Type B pancreatic cell (in vitro differentiated cells): ENCODE measurements around the gene COA8. TPM values are rescaled to one million over a fixed set of nuclear protein-coding genes. Genes with fewer than 3 reads are reported as not detected.
A peak's percentile ranks its signal among the peaks of the same experiment; 100 is the strongest.

Experiments
- DNase-seq: peaks from one replicate; pipeline ENCODE4 v3.0.0; 2021; ENCODE audit warnings: mixed read lengths; ENCODE audit not compliant: unreplicated experiment; ENCODE audit errors: extremely low spot score
- H3K27ac Mint-ChIP-seq: 2 replicates; pipeline ENCODE4 v1.8.0; 2021; ENCODE audit warnings: mild to moderate bottlenecking, mixed read lengths
- H3K27me3 Mint-ChIP-seq: 2 replicates; pipeline ENCODE4 v1.8.0; 2021; ENCODE audit warnings: mixed read lengths
- H3K36me3 Mint-ChIP-seq: 2 replicates; pipeline ENCODE4 v1.8.0; 2021; ENCODE audit warnings: mixed read lengths
- H3K4me1 Mint-ChIP-seq: one replicate; pipeline ENCODE4 v1.8.0; 2021; ENCODE audit warnings: mixed read lengths; ENCODE audit not compliant: unreplicated experiment
- H3K4me3 Mint-ChIP-seq: 2 replicates; pipeline ENCODE4 v1.8.0; 2021; ENCODE audit warnings: mild to moderate bottlenecking, mixed read lengths
- H3K9me3 Mint-ChIP-seq: 2 replicates; pipeline ENCODE4 v1.8.0; 2021; ENCODE audit warnings: mixed read lengths
- total RNA-seq: library from RNA; stranded (reverse); gene quantifications from 2 replicates; pipeline ENCODE4 v1.2.1, GENCODE V29; 2021; ENCODE audit warnings: low replicate concordance
- TF ChIP-seq, protein P1 (sequence below): fragments of 200-600 bp; sonication (generic); conservative IDR thresholded peaks from 2 replicates; pipeline ENCODE4 v1.5.0; 2021; ENCODE audit warnings: antibody characterized with exemption, mild to moderate bottlenecking

Gene COA8
- total RNA-seq, 1 donor from 2014 or later: 42.5 TPM

DNA sequence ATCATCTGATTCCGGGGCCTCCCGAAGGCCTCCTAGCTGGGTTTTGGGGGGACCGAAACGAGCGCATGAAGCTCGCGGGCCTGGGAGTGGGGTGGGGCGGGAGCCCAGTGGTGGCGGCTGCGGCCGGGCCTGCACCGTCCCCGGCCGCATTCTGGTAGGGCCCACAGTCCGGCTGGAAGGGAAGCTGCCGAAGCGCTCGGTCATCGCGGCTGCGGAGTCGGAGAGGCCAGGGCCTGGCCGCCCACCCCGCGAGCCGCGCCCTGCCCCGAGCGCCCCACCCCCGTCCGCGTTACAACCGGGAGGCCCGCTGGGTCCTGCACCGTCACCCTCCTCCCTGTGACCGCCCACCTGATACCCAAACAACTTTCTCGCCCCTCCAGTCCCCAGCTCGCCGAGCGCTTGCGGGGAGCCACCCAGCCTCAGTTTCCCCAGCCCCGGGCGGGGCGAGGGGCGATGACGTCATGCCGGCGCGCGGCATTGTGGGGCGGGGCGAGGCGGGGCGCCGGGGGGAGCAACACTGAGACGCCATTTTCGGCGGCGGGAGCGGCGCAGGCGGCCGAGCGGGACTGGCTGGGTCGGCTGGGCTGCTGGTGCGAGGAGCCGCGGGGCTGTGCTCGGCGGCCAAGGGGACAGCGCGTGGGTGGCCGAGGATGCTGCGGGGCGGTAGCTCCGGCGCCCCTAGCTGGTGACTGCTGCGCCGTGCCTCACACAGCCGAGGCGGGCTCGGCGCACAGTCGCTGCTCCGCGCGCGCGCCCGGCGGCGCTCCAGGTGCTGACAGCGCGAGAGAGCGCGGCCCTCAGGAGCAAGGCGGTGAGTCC lies 66.1 kb downstream of the COA8 start, which contains the start of gene KLC1:
TSS of gene KLC1 (plus strand) at position 528 of the 819 bp plus-strand sequence. CDS start 25,354 bp downstream, outside the sequence.
- H3K27ac Mint-ChIP-seq: peak within 1 kb of the TSS; percentile 88
- peaks cover 3% of the 10 kb centered on the region for H3K27me3 Mint-ChIP-seq
- H3K36me3 Mint-ChIP-seq: peaks cover 5% of the 10 kb centered on the region
- TF ChIP-seq, protein P1, sequence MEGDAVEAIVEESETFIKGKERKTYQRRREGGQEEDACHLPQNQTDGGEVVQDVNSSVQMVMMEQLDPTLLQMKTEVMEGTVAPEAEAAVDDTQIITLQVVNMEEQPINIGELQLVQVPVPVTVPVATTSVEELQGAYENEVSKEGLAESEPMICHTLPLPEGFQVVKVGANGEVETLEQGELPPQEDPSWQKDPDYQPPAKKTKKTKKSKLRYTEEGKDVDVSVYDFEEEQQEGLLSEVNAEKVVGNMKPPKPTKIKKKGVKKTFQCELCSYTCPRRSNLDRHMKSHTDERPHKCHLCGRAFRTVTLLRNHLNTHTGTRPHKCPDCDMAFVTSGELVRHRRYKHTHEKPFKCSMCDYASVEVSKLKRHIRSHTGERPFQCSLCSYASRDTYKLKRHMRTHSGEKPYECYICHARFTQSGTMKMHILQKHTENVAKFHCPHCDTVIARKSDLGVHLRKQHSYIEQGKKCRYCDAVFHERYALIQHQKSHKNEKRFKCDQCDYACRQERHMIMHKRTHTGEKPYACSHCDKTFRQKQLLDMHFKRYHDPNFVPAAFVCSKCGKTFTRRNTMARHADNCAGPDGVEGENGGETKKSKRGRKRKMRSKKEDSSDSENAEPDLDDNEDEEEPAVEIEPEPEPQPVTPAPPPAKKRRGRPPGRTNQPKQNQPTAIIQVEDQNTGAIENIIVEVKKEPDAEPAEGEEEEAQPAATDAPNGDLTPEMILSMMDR: peak; percentile 12
- H3K4me3 Mint-ChIP-seq: peak within 1 kb of the TSS; percentile 93
- H3K4me1 Mint-ChIP-seq: peaks cover 8% of the 10 kb centered on the region
- peak; percentile 90 for DNase-seq
- H3K9me3 Mint-ChIP-seq: no peaks in the 10 kb centered on the region

DNA sequence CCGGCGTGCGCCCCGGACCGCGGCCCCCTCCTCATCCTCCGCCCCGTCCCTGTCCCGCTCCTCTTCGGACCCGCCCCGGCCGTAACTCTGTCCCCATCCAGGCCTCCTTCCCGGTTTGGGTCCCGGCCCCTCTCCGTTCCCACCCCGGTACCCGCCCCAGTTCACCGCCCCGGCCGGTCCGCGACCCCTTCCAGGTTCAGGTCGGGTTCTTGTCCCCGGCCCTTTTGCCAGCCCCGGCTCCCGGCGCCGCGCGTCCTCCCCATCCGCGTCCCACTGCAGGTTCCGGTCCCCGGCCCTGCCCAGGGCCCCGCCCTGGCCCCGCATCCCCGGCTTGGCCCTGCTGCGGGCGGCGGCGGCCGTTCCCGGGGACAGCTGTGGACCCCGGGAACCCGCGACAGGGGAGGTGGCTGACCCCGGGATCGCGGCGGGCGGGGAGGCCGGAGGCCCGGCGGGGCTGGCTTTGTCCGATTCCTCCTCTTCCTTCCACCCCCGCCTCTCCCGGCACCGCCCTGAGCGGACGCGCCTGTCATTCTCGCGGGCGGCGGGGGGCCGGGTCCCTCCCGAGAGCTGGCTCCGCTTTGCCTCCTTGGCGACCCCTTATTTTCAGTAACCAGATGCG lies 66.9 kb downstream of the COA8 start:
- Mint-ChIP-seq H3K4me3 (peak overlapping the region; percentile 93), H3K27ac (peak overlapping the region; percentile 88), H3K36me3 (peaks cover 9% of the 10 kb centered on the region), H3K9me3 (no peaks in the 10 kb centered on the region), H3K4me1 (peaks cover 13% of the 10 kb centered on the region), H3K27me3 (peaks cover 3% of the 10 kb centered on the region)
- peak; percentile 75 for DNase-seq
- TF ChIP-seq, protein P1: no peak

DNA sequence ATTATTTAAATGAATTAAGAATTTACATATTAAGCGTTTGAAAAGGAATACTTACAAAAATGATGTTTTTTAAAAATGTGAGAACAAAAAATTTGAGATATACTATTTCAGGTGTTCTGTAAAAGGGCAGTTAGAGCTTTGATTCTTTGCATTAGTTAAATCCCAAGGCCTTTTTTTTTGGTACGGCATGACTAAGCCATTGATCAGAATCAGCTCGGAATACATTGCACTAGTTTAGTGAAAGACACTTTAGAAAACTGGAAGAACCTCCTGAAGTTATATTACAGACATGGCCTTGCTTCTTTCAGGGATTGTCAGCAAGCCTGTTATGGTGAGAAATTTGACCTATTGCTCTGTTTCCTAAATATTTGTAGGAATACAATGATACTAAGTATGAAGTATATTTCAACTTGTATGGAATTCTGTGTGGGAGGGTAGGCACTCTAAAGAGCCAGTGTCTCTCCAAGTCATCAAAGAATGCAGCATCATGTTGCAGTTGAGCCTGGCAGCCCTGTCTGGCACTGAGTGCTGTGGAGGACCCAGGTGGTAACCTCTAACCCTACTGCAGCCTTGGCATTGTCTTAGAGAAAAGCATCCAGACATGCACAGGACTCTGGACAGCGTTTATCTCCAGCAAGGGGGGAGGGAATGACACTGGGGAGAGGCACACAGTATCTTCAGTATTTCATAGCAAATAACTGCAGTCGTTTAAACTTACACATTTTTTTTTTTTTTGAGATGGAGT lies 67.8 kb downstream of the COA8 start:
- TF ChIP-seq, protein P1: no peak
- Mint-ChIP-seq H3K27ac (peak overlapping the region; percentile 88), H3K9me3 (no peaks in the 10 kb centered on the region), H3K27me3 (peaks cover under 1% of the 10 kb centered on the region), H3K4me3 (peak overlapping the region; percentile 93), H3K4me1 (peaks cover 13% of the 10 kb centered on the region), H3K36me3 (peaks cover 13% of the 10 kb centered on the region)
- no peak for DNase-seq

DNA sequence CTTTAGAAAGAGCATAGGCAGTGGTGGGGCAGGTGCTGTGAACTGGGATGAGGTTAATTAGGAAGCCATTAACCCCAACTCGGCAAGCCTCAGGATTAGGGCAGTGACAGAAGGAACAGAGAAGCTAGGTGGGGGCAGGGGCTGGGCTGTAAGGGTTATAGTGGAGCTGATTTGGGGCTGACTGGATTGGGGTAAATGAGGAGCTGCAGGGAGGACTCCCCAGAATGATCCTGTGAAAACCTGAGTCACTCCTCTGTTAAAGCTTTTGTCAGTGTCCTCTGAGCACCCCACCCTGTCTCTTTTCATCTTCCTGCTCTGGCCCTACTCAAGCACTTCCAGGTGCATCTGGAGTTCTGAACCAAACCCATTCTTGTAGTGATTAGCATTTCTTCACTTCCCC lies 70.6 kb downstream of the COA8 start:
- Mint-ChIP-seq H3K4me1 (peaks cover 21% of the 10 kb centered on the region), H3K27me3 (no peaks in the 10 kb centered on the region), H3K27ac (peak overlapping the region; percentile 63), H3K36me3 (peaks cover 20% of the 10 kb centered on the region), H3K4me3 (peak overlapping the region; percentile 58), H3K9me3 (no peaks in the 10 kb centered on the region)
- no peak for DNase-seq
- TF ChIP-seq, protein P1: no peak

GRCh38 chr14:103634156-103634555 lies 71.4 kb downstream of the COA8 start:
- H3K36me3 Mint-ChIP-seq: peaks cover 24% of the 10 kb centered on the region
- H3K9me3 Mint-ChIP-seq: no peaks in the 10 kb centered on the region
- H3K27me3 Mint-ChIP-seq: no peaks in the 10 kb centered on the region
- TF ChIP-seq, protein P1: no peak
- H3K4me3 Mint-ChIP-seq: no peak overlapping the region
- peak overlapping the region; percentile 41 for H3K27ac Mint-ChIP-seq
- no peak for DNase-seq
- H3K4me1 Mint-ChIP-seq: peaks cover 25% of the 10 kb centered on the region
